SKM-1 treated with dmso at 0.1 percent for 144 hours (cell line): Measurements from ENCODE around the gene GPR132.

Source experiments
- DNase-seq: peaks from one replicate; lab custom pipeline; 2025; ENCODE audit not compliant: unreplicated experiment; lab: John Stamatoyannopoulos, UW

The GPR132 gene

GRCh38 chr14:105023144-105023543 is 42.1 kb downstream of the GPR132 start:
- no peak for DNase-seq

- no peak for DNase-seq
These were observed 43.0 kb downstream of the GPR132 start for GRCh38 chr14:105022276-105022670.

- no peak for DNase-seq
These were observed 43.5 kb downstream of the GPR132 start for GRCh38 chr14:105021656-105022275.

- DNase-seq: peak; percentile 92
These were observed 44.2 kb downstream of the GPR132 start, which contains the start of gene CDCA4 for GRCh38 chr14:105020815-105021655. Gene CDCA4 (minus strand): TSS chr14:105021083. CDS start chr14:105011929, 9,154 bp downstream.

- no peak for DNase-seq
These were observed 45.1 kb downstream of the GPR132 start for GRCh38 chr14:105019861-105020814.

- DNase-seq: no peak
These were observed 46.8 kb downstream of the GPR132 start for GRCh38 chr14:105018414-105018813.

- no peak for DNase-seq
These were observed 49.3 kb downstream of the GPR132 start for GRCh38 chr14:105015905-105016304.

GRCh38 chr14:105015242-105015641 is 50.0 kb downstream of the GPR132 start:
- DNase-seq: no peak

- no peak for DNase-seq
These were observed 50.6 kb downstream of the GPR132 start for GRCh38 chr14:105014631-105015030.

GRCh38 chr14:105014032-105014431 is 51.2 kb downstream of the GPR132 start:
- no peak for DNase-seq

GRCh38 chr14:105013150-105013785 is 52.0 kb downstream of the GPR132 start:
- no peak for DNase-seq

GRCh38 chr14:105012171-105012985 is 52.9 kb downstream of the GPR132 start:
- no peak for DNase-seq

- no peak for DNase-seq
These were observed 53.8 kb downstream of the GPR132 start for GRCh38 chr14:105011312-105011990.

- no peak for DNase-seq
These were observed 54.3 kb downstream of the GPR132 start for GRCh38 chr14:105010891-105011291.

- DNase-seq: no peak
These were observed 55.1 kb downstream of the GPR132 start for GRCh38 chr14:105010106-105010505.

GRCh38 chr14:105007593-105008264 is 57.5 kb downstream of the GPR132 start:
- no peak for DNase-seq

- DNase-seq: no peak
These were observed 58.2 kb downstream of the GPR132 start for GRCh38 chr14:105006831-105007592.
